ENCODE results near the gene ZNF362. TPM values are rescaled to one million over a fixed set of nuclear protein-coding genes. Genes with fewer than 3 reads are reported as not detected.
"Not testable (repeated sequence)": the region's sequence is repeated elsewhere in the genome, so short reads cannot be mapped to it uniquely, and the experiment has no call there.

ZNF362 gene
- 10 to 100 TPM in 1 of 2 donors, 1 to 10 TPM in 1; 8.1 to 14.7 TPM for total RNA-seq
- long read RNA-seq, partial matches to known transcripts = 5 of 6 reads
- long read RNA-seq, other reads (novel, unspliced or antisense) = 1 of 6 reads

GRCh38 chr1:33256471-33257206, at the start of gene ZNF362:
ZNF362 (plus strand) TSS chr1:33256492; CDS start chr1:33270575, 14,083 bp downstream.
- DNase-seq (peak; percentile 71 to 79), ATAC-seq (peak; percentile 61)
- intact Hi-C loops (cut with DNase I, micrococcal nuclease) = no loop called here

GRCh38 chr1:33211972-33212371, 44.3 kb upstream of the ZNF362 start:
- intact Hi-C loops (cut with DNase I, micrococcal nuclease) = no loop called here
- ATAC-seq = no peak
- DNase-seq = no peak

GRCh38 chr1:33219886-33220661, 36.2 kb upstream of the ZNF362 start:
- ATAC-seq = no peak
- no peak for DNase-seq
- intact Hi-C loops (cut with DNase I, micrococcal nuclease) = no loop called here

- intact Hi-C loops (cut with DNase I, micrococcal nuclease) = no loop called here
- no peak for DNase-seq
- ATAC-seq = no peak
These were observed 35.5 kb upstream of the ZNF362 start for GRCh38 chr1:33220676-33221384.

GRCh38 chr1:33221385-33221758, 34.9 kb upstream of the ZNF362 start:
- no peak for DNase-seq
- ATAC-seq = no peak
- intact Hi-C loops (cut with DNase I, micrococcal nuclease) = no loop called here

GRCh38 chr1:33222381-33222780, 33.9 kb upstream of the ZNF362 start:
- no peak for ATAC-seq
- intact Hi-C loops (cut with DNase I, micrococcal nuclease) = no loop called here
- no peak for DNase-seq

GRCh38 chr1:33224166-33224707, 32.1 kb upstream of the ZNF362 start:
- DNase-seq (no peak), ATAC-seq (no peak)
- intact Hi-C loops (cut with DNase I, micrococcal nuclease) = no loop called here

GRCh38 chr1:33225586-33225985, 30.7 kb upstream of the ZNF362 start:
- no peak for ATAC-seq
- DNase-seq = no peak
- intact Hi-C loops (cut with DNase I, micrococcal nuclease) = no loop called here

GRCh38 chr1:33228935-33229487, 27.3 kb upstream of the ZNF362 start:
- intact Hi-C loops (cut with DNase I, micrococcal nuclease) = no loop called here
- no peak for ATAC-seq
- no peak for DNase-seq

- ATAC-seq = no peak
- DNase-seq = no peak
- intact Hi-C loops (cut with DNase I, micrococcal nuclease) = no loop called here
These were observed 25.1 kb upstream of the ZNF362 start for GRCh38 chr1:33231166-33231565.

- ATAC-seq (no peak), DNase-seq (no peak)
- intact Hi-C loops (cut with DNase I, micrococcal nuclease) = no loop called here
These were observed 23.6 kb upstream of the ZNF362 start for GRCh38 chr1:33232716-33233115.

- DNase-seq (no peak), ATAC-seq (no peak)
- intact Hi-C loops (cut with DNase I, micrococcal nuclease) = no loop called here
These were observed 22.2 kb upstream of the ZNF362 start for GRCh38 chr1:33234131-33234530.

- intact Hi-C loops (cut with DNase I, micrococcal nuclease) = no loop called here
- no peak for ATAC-seq
- no peak for DNase-seq
These were observed 21.7 kb upstream of the ZNF362 start for GRCh38 chr1:33234588-33234990.

GRCh38 chr1:33235521-33235920, 20.8 kb upstream of the ZNF362 start:
- intact Hi-C loops (cut with DNase I, micrococcal nuclease) = no loop called here
- DNase-seq (no peak), ATAC-seq (no peak)

- ATAC-seq (no peak), DNase-seq (no peak)
- intact Hi-C loops (cut with DNase I, micrococcal nuclease) = no loop called here
These were observed 19.8 kb upstream of the ZNF362 start for GRCh38 chr1:33236498-33236897.

GRCh38 chr1:33237579-33237978, 18.7 kb upstream of the ZNF362 start:
- intact Hi-C loops (cut with DNase I, micrococcal nuclease) = no loop called here
- no peak for ATAC-seq
- DNase-seq = no peak

- DNase-seq; ATAC-seq; intact Hi-C loops (cut with DNase I, micrococcal nuclease): not testable (repeated sequence)
These were observed 18.0 kb upstream of the ZNF362 start for GRCh38 chr1:33238194-33238724.

GRCh38 chr1:33239410-33239809, 16.9 kb upstream of the ZNF362 start:
- ATAC-seq; DNase-seq; intact Hi-C loops (cut with DNase I, micrococcal nuclease): not testable (repeated sequence)

- intact Hi-C loops (cut with DNase I, micrococcal nuclease) = no loop called here
- ATAC-seq (no peak), DNase-seq (no peak)
These were observed 14.4 kb upstream of the ZNF362 start for GRCh38 chr1:33241866-33242265.
